ENCODE results near the gene GRAMD1B.

- TF ChIP-seq POLR2A (IDR thresholded peaks at IDR 0.05) (no peak), CTCF (IDR thresholded peaks at IDR 0.05) (no peak)
Observed at GRCh38 chr11:123526918-123527317, 96.8 kb downstream of the GRAMD1B start.
